ENCODE measurements around the gene GRIFIN. TPM values are rescaled to one million over a fixed set of nuclear protein-coding genes. Genes with fewer than 3 reads are reported as not detected.

Gene GRIFIN
- total RNA-seq, 1 donor from 2014 or later: not detected

DNA sequence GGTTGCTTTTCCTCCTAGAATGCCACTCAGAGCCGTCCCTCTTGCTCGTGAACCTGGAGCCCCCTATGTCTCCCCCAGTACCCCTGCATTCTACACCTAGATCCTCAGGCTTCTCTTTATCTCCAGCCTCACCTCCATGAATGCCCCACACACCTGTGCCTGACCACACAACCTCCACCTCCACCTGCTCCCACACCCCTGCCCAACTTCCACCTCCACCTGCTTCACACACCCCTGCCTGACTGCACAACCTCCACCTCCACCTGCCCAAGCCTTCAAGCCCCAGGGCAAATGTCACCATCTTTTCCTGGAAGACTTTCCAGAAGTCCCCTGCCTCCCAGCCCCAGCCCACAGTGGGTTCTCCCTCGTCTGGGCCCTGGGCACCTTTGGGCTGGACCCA, 36.5 kb upstream of the GRIFIN start:
- no peak for DNase-seq (ENCODE audit: low read depth in 2 of 2)

GRCh38 chr7:2512179-2512661, 36.0 kb upstream of the GRIFIN start:
- DNase-seq (ENCODE audit: low read depth in 2 of 2): no peak

- DNase-seq (ENCODE audit: low read depth in 2 of 2): no peak
Measured at GRCh38 chr7:2511769-2512168, 35.6 kb upstream of the GRIFIN start.

DNA sequence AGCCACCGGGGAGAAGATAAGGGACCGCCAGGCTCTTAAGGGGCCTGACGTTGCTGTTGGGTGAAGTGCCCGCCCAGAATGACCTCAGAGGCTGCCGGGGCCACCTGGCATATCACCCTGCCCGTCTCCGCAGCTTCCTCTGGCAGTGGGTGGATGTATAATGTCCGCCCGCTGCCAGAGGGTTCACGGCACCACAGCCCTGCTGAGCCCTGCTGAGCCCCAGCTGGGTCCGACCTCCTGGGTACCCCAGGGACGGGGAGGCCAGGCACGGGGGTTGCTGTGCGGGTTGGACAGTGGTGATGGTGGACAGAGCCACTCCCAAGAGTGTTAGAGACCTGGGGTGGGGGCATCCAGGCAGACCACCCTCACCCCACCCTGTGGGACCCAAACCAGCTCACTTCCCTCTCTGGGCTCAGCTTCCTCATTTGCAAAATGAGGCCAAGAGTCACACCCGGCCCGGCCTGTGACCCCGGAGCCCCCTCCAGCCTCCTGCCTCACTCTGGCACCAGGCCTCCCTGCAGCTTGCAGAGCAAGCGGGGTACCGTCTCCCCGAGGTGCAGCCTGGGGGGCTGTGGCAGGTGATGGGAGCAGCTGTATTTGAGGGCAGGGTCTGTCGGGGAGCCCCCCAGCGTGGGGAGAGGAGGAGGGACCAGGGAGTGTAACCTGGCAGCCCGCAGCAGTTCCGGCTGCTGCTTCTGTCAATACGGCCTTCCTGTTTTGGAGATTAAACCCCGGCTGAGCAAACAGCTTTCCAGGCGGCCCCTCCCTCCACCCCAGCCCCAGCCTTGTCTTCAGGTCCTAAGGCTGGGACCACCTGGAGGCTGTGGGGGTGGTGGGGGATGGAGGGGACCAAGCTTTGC, 34.9 kb upstream of the GRIFIN start:
- DNase-seq (ENCODE audit: low read depth in 2 of 2): peak; percentile 28 to 60

- no peak for DNase-seq (ENCODE audit: low read depth in 2 of 2)
Measured at GRCh38 chr7:2510130-2510776, 34.1 kb upstream of the GRIFIN start.

DNA sequence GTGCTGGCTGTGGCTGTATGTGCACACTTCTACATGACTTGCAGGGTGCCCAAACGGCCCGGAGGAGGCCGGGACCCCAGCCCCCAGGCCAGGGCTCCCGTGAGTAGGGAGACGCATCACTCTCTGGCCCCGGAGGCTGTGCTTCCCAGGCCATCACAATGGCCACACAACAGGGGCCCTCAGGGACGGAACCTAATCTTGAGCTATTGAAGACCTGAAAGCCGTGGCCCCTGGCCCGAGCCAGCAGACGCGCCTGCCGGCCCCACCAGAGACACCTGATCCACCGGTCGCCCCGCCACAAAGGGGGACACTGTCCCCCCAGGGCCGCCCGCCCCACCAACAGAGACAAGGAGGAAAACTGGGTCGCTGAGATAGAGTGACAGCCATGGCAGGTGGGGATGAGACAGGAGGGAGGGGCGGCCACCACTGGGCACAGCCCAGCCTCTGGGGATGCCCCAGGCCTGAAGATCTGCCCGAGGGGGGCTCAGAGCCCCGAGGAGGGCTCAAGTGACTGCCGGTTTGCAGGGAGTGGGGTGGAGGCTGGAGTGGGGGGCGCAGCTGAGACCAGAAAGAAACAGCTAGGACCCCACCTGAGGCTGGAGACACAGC, 33.2 kb upstream of the GRIFIN start:
- DNase-seq (ENCODE audit: low read depth in 2 of 2): no peak

GRCh38 chr7:2508327-2509215, 32.4 kb upstream of the GRIFIN start:
- DNase-seq (ENCODE audit: low read depth in 2 of 2): peak; percentile 61 to 69

DNA sequence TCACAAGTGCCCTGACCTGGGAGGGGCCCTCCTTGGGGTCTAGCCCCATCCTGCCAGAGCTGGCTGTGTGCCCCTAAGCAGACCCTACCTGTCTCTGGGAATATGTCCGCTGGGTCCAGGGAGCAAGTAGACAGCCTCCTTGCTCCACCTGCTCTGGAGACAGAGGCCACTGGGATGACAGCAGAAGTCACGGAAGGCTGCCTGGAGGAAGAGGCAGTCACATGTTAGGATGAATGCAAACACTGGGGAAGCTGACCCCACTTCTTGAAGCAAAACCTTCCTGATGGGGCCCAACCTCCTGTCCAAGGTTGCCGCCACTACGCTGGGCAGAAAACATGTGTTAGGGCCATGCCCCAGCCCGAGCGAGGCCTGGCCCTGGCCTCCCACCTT, 31.7 kb upstream of the GRIFIN start:
- no peak for DNase-seq (ENCODE audit: low read depth in 2 of 2)

- DNase-seq (ENCODE audit: low read depth in 2 of 2): no peak
Measured at GRCh38 chr7:2507208-2507916, 31.2 kb upstream of the GRIFIN start.

GRCh38 chr7:2505401-2505800, 29.2 kb upstream of the GRIFIN start:
- DNase-seq (ENCODE audit: low read depth in 2 of 2): no peak

DNA sequence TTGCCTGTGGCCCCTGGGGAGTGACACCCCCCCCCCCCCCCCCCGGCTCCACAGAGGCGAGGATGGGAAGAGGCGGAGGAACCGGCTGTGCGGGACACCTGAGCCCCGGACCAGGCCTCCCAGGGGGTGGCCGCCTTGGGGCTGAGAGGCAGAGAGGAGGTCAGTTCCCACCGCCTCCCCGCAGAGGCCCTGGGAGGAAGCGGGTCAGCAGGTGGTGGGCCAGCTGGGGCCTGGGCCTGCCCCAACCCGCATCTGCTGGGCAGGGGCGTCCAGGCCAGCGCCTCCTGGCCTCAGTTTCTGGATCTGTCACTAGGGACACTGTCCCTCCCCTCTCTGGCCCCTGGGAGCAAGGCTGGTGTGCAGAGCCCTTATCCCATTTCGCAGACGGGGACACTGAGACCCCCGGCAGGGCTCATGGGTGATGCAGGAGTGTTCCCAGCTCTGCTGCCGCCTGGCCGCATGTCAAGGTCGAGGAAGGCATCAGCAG, 28.7 kb upstream of the GRIFIN start:
- DNase-seq (ENCODE audit: low read depth in 2 of 2): no peak

DNA sequence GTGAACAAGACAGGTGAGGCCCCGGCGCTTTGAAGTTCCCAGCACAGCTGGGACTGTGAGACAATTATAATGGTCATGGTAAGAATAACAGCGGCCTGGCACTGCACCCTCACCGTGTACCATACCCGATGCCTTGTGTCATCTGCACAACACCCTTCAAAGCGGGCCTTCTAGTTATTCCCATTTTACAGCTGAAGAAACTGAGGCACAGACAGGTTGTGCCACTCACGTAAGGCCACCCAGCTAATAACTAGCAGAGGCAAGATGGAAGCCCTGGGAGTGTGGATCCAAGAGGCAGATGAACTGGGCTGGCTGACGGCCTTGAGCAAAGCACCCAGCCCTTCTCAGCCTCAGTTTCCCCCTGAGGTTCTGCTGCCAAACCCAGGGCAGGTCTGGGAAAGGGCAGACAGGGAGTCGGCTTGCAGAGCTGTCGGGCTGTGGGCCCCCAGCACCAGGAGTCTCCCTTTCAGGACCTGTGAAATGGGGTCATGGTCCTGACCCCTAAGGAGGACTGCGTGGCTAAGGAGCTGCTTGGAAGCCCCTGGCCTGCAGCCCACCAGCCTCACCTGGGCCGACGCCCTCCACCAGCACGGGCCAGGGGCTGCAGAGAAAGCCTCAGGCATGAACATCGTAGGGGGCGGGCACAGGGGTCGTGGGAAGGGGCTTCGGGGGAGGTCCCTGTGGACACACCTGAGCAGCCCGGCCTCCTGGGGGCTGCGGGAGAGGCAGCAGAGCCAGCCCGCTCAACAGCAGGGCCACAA, 28.1 kb upstream of the GRIFIN start:
- DNase-seq (ENCODE audit: low read depth in 2 of 2): no peak

DNA sequence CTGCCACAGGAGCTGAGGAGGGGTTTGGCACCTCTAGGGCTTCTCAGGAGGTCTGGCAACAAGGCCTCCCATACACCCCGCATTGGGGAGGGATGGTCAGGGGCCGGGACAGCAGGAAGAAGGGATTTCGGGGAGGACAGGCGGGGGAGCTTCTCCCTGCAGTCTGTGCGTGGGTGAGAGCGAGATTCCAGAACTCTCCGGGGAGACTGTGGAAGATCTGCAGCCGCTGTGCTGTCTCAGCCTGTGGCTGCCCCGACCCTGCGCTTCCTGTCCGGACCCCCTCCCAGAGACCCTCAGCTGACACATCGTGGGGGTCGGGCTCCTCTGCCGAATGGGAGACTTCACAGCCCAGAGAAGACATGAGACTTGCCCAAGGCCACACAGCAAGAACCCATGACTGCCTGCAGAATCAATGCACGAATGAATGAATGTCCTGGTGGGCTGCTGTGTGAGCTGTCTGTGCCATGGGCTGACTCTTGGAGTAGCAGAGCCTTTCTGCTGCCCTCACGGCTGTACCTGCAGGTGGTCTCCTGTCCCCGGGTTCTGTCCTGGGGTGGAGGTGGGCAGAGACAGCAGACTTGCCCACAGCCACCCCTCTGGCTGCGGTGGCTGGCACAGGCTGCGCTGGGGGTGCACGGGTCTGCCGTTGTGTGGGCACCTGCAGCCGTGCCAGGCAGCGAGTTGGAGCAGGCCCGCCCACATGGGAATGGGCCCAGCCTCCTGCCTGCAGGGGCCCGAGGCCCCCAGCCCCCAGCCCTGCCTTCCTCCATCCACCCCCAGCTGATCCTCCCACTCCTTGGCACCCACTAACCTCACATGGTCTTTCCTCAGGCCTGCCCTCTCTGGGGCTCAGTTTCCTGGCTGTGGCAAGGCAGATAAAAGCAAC, 27.1 kb upstream of the GRIFIN start:
- no peak for DNase-seq (ENCODE audit: low read depth in 2 of 2)

- no peak for DNase-seq (ENCODE audit: low read depth in 2 of 2)
Measured at GRCh38 chr7:2502647-2502966, 26.4 kb upstream of the GRIFIN start.

DNA sequence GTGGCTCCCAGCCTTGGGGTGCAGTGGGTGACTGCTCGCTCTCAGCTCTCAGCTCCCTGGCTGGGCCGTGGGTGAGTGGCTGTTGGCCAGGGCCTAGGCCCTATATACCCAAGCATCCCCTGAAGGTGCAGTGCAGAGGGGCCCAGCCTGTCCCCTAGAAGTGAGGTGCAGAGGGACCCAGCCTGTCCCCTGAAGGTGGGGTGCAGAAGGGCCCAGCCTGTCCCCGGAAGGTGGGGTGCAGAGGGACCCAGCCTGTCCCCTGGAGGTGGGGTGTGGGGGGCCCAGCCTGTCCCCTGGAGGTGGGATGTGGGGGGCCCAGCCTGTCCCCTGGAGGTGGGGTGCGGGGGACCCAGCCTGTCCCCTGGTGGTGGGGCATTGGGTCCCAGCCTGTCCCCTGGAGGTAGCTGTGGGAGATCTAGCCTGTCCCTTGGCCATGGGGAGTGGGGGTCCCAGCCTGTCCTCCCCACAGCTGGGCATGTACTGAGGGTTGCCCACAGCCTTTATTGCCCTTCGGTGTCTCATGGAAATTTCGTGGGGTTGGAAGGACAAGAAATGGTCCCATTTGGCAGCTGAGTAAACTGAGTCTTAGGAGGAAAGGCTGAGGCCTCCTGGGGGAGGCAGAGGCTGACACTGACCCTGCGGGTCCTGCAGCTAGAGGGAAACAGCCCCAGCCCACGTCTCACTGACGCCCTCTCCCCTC, 25.9 kb upstream of the GRIFIN start:
- DNase-seq (ENCODE audit: low read depth in 2 of 2): no peak

GRCh38 chr7:2500701-2501100, 24.5 kb upstream of the GRIFIN start:
- DNase-seq (ENCODE audit: low read depth in 2 of 2): no peak

DNA sequence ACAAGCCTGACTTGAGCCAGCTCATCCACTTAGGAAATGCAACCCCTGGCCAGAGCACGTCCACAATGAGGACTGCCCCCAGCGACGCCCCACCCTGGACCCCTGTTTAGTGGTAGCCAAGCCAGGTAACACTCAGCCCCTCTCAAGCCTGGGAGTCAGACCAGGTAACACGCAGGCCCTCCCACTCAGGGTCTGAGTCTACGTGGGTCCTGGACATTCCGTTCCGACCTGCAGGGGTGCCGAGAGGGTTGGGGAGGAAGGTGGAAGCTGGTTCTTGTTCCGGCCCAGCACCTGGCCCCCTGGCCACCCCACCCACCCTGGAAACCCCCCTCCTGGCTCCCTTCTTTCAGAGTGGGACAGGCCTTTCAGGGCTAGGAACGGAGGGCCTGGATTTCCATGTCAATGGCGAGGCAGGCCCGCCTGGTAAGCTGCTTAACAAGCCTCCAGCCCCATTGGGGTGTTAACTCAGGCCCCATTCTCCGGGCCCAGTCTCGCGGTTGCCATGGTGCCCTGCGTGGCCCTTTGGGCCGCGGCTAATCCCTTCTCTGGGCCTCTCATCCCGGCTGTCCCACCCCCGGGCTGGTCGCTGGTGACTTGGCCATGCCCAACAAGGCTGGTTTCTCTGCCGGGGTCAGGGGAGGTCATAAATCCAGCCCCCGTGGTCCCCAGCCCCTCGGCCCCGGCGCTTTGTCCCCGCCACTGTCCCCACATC, 23.7 kb upstream of the GRIFIN start:
- DNase-seq (ENCODE audit: low read depth in 2 of 2): no peak

DNA sequence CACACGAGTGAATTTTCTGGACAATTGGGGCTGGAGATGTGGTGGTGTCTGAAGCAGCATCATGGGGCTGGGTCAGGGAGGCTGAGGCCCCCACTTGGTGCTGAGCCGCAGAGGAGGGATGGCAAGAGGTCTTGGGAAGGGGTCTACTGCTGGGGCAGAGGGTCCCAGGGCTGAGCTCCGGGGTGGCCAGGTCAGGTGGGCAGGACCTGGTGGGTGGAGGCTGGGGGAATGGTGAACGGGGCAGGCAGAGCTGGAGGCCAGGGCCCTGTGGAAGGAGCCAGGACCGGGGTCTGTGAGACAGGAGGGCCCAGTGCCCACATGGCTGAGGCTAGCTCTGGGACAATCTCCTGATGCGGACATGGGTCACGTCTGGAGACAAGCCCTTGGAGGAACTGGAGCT, 23.0 kb upstream of the GRIFIN start:
- no peak for DNase-seq (ENCODE audit: low read depth in 2 of 2)
